HFFc6 (cell line): ENCODE measurements around the gene GGCX. TPM values are rescaled to one million over a fixed set of nuclear protein-coding genes. Genes with fewer than 3 reads are reported as not detected.
A peak's percentile ranks its signal among the peaks of the same experiment; 100 is the strongest.

Experiments used
- DNase-seq: peaks from one replicate; pipeline ENCODE4 v3.0.0-alpha.2; 2018
- H3K27ac Mint-ChIP-seq: 2 replicates; pipeline ENCODE4 v1.8.0; 2020; ENCODE audit warnings: mild to moderate bottlenecking, mixed read lengths
- H3K27me3 Mint-ChIP-seq: 2 replicates; pipeline ENCODE4 v1.8.0; 2021; ENCODE audit warnings: mild to moderate bottlenecking, moderate library complexity, mixed read lengths; ENCODE audit not compliant: insufficient read depth
- H3K36me3 Mint-ChIP-seq: 2 replicates; pipeline ENCODE4 v1.8.0; 2021; ENCODE audit warnings: low read depth, mixed read lengths
- H3K4me1 Mint-ChIP-seq: 2 replicates; pipeline ENCODE4 v1.8.0; 2020; ENCODE audit warnings: low read depth, mixed read lengths
- H3K4me3 Mint-ChIP-seq: 2 replicates; pipeline ENCODE4 v1.8.0; 2020; ENCODE audit warnings: mild to moderate bottlenecking, moderate library complexity, mixed read lengths
- H3K9me3 Mint-ChIP-seq: 2 replicates; pipeline ENCODE4 v1.8.0; 2020; ENCODE audit warnings: mild to moderate bottlenecking, mixed read lengths
- total RNA-seq, 6 experiments: library from RNA; stranded (reverse); fragmentation: NEBNext Ultra II Directional; extraction: Animal tissue kit (Norgen Biotek cat#: 25700); gene quantifications; 2 replicates in 1 of 6; 3 replicates in 5 of 6; pipeline ENCODE4 v1.2.3, GENCODE V29; 2021
- TF ChIP-seq, protein P1 (sequence below): fragments of 200-600 bp; sonication (generic); IDR thresholded peaks from 2 replicates; pipeline ENCODE4 v1.5.0; 2021; ENCODE audit warnings: antibody characterized with exemption, mild to moderate bottlenecking

The GGCX gene
- total RNA-seq, 6 experiments from 2014 or later, result 55.9 to 68.9 (median 62.4) TPM

- H3K36me3 Mint-ChIP-seq, result peaks cover 23% of the 10 kb centered on the region
- H3K4me3 Mint-ChIP-seq, result peak overlapping the region; percentile 93
These were observed 24.8 kb downstream of the GGCX start for GRCh38 chr2:85536479-85536878.

DNA sequence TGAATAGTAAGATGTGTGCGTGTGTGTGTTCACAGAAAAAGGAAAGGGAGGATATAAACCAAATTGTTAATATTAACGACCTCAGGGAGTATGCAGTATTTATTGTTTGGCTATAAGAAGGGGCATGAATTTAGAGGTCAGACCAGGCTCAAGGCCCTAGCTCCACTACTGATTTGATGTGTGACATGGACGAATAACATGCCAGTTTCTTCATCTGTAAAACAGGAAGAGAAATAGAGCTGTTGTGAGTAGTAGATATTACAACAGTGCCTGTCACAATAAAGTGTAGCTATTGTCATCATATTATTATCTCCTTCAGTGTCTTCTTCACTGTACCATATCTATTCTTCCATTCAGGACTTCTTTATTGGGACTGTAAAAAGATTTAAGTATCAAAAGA is 26.4 kb downstream of the GGCX start:
- Mint-ChIP-seq H3K36me3 (peaks cover 7% of the 10 kb centered on the region), H3K9me3 (no peaks in the 10 kb centered on the region; the same call in 1 of the 2 replicates), H3K4me3 (no peak overlapping the region), H3K27me3 (peaks cover 17% of the 10 kb centered on the region), H3K4me1 (peaks cover 23% of the 10 kb centered on the region), H3K27ac (no peak overlapping the region)
- TF ChIP-seq, protein P1, sequence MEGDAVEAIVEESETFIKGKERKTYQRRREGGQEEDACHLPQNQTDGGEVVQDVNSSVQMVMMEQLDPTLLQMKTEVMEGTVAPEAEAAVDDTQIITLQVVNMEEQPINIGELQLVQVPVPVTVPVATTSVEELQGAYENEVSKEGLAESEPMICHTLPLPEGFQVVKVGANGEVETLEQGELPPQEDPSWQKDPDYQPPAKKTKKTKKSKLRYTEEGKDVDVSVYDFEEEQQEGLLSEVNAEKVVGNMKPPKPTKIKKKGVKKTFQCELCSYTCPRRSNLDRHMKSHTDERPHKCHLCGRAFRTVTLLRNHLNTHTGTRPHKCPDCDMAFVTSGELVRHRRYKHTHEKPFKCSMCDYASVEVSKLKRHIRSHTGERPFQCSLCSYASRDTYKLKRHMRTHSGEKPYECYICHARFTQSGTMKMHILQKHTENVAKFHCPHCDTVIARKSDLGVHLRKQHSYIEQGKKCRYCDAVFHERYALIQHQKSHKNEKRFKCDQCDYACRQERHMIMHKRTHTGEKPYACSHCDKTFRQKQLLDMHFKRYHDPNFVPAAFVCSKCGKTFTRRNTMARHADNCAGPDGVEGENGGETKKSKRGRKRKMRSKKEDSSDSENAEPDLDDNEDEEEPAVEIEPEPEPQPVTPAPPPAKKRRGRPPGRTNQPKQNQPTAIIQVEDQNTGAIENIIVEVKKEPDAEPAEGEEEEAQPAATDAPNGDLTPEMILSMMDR, result no peak
- DNase-seq, result no peak

More at GRCh38 chr2:85536479-85536878, 24.8 kb downstream of the GGCX start:
- H3K4me1 Mint-ChIP-seq, result peaks cover 34% of the 10 kb centered on the region
- no peaks in the 10 kb centered on the region for H3K9me3 Mint-ChIP-seq
- H3K27ac Mint-ChIP-seq, result peak overlapping the region; percentile 99
- TF ChIP-seq, protein P1, result no peak
- peak; percentile 84 for DNase-seq
- peaks cover 20% of the 10 kb centered on the region for H3K27me3 Mint-ChIP-seq

DNA sequence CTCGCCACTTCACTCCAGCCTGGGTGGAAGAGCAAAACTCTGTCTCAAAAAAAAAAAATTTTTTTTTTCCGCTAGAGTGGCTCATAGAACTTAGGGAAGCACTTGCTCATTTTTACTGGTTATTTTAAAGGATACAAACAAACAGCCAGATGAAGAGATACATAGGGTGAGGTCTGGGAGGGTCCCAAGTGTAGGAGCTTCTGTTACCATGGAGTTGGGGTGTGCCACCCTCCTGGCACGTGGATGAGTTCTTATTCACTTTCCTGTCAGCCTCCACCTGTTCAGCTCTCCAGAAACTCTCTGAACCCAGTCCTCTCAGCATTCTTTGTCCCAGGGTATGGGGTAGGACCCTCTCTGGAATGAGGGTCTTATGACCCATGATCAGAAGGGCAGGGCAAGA is 27.2 kb downstream of the GGCX start:
- Mint-ChIP-seq H3K4me1 (peaks cover 23% of the 10 kb centered on the region), H3K27me3 (peaks cover 14% of the 10 kb centered on the region), H3K27ac (no peak overlapping the region), H3K36me3 (peaks cover 5% of the 10 kb centered on the region; the same call in 1 of the 2 replicates), H3K9me3 (no peaks in the 10 kb centered on the region; the same call in 1 of the 2 replicates), H3K4me3 (no peak overlapping the region)
- TF ChIP-seq, protein P1, result no peak
- DNase-seq, result no peak

DNA sequence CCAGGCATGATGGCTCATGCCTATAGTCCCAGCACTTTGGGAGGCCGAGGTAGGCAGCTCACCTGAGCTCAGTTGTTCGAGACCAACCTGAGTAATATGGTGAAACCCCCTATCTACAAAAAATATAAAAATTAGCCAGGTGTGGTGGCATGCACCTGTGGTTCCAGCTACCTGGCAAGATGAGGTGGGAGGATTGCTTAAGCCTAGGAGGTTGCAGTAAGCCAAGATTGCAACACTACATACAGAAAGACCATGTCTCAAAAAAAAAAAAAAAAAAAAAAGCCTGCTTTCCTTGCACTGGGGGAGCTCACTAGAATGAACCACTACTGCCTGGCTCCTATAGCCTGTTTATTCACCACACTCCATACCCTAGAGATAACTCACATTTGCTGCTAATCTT is 29.7 kb downstream of the GGCX start:
- DNase-seq, result no peak
- H3K4me3 Mint-ChIP-seq, result no peak overlapping the region
- H3K36me3 Mint-ChIP-seq, result peaks cover 5% of the 10 kb centered on the region; the same call in 1 of the 2 replicates
- H3K27me3 Mint-ChIP-seq, result peaks cover 10% of the 10 kb centered on the region
- H3K4me1 Mint-ChIP-seq, result peaks cover 6% of the 10 kb centered on the region
- TF ChIP-seq, protein P1, result no peak
- H3K9me3 Mint-ChIP-seq, result no peaks in the 10 kb centered on the region; the same call in 1 of the 2 replicates
- H3K27ac Mint-ChIP-seq, result no peak overlapping the region

DNA sequence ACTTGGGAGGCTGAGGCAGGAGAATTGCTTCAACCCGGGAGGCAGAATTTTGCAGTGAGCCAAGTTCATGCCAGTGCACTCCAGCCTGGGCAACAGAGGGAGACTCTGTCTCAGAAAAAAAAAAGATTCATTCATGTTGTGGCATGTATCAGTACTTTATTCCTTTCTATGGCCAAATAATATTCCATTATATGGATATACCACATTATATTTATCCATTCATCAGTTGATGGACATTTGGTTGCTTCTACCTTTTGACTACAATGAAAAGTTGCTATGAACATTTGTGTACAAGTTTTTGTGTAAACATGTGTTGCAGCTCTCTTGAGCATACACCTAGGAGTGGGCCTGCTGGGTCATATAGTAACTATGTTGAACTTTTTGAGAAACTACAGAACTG is 31.5 kb downstream of the GGCX start:
- TF ChIP-seq, protein P1, result no peak
- Mint-ChIP-seq H3K27ac (no peak overlapping the region), H3K4me1 (peaks cover 3% of the 10 kb centered on the region), H3K9me3 (no peaks in the 10 kb centered on the region; the same call in 1 of the 2 replicates), H3K4me3 (no peak overlapping the region), H3K36me3 (no peaks in the 10 kb centered on the region), H3K27me3 (peaks cover 13% of the 10 kb centered on the region)
- DNase-seq, result no peak
